NCI-H187 (cell line): ENCODE measurements around the gene PDK3.
A peak's percentile ranks its signal among the peaks of the same experiment; 100 is the strongest.

Source experiments
- DNase-seq, 2 experiments: peaks; one replicate each; lab custom pipeline; 2025; lab: John Stamatoyannopoulos, UW

The PDK3 gene

DNA sequence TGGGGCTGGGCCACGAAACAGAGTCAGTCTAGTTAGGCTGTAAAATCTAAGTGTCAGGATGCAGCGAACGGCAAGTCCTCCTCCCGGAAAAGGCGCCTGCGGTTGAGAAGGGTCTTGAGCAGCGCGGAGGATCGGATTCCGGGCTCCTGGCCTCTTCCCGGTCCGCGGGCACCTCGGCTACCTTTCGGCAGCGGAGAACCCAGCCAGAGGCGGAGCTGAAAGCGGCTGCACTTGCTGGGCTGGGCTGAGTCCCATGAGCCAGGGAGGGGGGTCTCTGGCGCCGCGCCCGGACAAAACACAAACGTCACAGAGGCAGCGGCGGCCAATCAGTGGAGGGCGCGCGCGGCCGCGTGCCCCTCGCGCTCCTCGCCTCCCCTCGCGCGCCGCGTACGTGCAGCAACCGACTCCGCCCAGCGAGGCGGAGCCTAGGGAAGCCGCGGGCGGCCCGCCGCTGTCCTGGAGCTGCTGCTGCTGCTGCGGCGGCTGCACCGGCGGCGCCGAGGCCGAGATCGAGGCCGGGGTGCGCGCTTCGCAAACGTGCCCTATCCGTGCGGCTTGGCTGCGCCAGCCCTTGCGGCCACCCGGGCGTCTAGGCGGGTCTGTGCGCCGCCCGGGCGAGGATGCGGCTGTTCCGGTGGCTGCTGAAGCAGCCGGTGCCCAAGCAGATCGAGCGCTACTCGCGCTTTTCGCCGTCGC, at the start of gene PDK3:
Gene PDK3, plus strand, starts transcription at position 451 of the 696 bp plus-strand sequence. Its CDS starts 170 bp downstream, at position 621.
- DNase-seq, result peak; percentile 47 to 71

DNA sequence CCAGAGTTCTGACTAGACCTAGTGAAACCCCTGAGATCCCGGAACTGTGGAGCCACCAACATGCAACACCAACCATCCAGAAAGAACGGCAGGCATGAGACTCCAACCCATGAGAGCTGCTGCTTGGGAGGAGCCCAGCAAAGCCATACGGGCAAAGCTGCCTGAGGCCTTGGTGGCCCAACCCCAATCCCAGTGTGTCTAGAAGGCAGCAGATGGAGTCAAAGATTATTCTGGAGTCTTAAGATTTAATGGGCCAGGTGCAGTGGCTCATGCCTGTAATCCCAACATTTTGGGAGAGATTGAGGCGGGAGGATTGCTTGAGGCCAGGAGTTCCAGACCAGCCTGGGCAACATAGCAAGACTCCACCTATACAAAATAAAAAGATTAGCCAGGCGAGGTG, 49.2 kb upstream of the PDK3 start:
- DNase-seq, result no peak

DNA sequence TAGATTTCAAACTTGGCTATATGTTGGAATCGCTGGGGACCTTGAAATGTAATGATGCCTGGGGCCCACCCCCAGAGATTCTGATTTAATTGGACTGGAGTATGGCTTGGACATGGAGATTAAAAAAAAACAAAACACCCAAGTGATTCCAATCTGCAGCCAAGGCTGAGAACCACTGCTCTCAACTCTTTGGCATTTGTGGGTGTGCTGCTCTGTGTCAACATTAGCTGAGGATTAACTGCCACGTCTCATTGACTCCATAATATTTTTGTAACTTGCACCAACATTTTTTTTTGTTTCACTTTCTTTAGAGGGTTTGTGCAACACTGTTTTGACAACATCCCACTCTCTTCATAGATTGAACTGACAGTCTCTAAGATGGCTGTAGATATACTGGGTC, 41.1 kb upstream of the PDK3 start:
- no peak for DNase-seq

DNA sequence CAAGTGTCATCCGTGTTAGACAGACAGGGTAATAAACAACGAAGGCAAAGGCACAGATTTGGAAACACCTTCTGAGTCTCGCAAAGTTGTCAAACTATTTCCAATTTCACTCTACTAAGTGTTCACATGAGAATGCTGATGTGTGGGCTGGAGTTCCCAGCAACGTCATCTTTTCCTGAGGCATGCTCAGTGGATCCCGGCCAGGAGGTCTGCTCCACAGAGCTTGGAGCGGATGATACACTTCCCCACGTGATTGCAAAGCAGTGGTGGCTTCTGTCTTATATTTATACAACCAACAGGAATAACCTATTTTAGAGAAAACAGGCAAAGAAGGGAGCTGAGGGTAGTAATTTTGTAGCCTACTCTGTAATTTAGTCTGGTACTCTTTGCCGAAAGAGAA, 40.1 kb upstream of the PDK3 start:
- DNase-seq, result no peak

DNA sequence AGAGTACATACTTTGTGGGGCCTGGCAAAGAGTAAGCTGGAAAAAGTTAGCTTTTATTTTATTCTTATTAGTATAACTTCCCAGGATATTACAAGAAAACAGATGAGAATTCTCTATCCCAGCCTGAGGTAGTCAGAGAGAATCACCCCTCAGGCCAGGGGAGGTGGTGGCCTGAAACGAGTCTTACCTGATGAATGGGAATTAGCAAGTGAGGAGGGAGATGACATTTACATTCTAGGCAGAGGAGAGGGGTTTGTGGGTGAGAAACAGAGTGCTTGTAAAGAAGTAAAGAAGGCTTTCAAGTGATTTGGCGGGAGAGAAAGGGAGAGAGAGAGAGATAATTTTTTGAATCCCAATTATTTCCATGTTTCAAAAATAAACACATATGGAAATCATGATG, 39.3 kb upstream of the PDK3 start:
- no peak for DNase-seq

DNA sequence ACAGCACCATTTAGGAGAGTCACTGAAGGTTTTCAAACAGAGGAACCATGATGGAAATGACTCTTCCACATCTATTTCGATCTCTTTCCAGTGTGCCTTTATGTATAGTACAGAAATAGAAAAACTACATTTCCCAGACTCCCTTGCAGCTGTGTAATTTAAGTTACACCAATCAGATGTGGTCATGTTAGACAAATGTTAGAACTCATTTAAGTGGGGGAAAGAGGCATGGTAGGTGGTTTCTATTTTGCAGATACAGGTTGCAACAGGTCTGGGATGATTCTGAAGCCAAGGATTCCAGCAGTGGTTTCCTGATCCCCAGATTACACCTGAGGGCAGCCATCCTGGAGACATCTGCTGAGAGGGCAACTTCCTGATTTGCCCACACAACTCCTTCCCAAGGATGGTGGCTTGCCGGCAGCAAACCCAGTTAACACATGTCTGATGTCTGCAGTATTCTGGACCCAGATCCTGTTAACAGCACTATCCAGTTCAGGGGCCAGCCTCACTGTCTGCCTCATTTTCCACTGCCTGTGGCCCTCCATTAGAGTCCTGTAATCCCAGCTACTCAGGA, 38.7 kb upstream of the PDK3 start:
- DNase-seq, result no peak

DNA sequence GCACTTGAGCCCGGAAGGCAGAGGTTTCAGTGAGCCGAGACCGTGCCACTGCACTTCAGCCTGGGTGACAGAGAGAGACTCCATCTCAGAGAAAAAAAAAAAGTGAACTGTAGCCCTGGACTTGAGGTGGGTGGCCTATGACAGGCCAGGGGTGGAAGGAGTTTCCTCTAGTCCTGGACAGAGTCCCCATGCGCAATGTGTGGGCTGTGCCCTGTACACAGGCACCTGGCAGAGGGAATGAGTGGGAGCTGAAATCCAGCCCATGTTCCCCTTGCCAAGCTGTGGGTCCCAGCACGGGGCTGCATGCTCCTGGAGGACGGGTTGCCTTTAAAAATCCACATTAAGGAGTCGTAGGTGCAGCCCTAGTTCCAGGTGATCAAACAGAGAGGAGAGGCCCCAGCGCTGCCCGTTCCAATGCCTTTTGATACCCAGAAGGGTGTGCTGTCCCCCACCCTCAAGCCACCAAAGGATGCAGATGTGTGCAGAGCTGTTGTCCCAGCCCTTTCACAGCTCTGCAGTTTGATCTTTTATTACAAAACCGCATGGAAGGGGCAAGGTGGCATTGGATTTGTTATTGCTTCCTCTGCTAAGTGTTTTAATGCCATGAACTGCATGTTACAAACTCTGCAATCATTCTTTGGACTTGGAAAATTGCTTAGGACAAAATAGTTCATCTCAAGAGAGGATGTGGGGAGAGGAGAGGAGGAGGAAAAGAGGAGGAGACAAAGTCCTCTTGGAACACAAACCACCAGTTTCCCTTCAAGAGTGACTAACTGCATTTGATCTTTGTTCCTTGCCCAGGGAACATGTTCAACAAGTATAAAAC, 38.0 kb upstream of the PDK3 start:
- no peak for DNase-seq

DNA sequence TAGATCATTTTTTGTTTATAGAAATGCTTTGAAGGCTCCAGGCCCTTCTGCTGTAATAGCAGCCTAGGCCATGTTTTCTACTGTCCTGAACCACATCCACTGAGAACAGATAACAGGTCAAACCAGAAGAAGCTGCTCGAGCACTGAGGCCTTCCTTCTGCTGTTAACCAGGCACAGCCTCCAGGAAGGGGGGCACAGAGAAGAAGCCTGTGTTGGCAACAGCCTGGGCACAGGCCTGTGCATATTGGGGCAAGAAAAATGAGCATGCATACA, 37.4 kb upstream of the PDK3 start:
- DNase-seq, result no peak

DNA sequence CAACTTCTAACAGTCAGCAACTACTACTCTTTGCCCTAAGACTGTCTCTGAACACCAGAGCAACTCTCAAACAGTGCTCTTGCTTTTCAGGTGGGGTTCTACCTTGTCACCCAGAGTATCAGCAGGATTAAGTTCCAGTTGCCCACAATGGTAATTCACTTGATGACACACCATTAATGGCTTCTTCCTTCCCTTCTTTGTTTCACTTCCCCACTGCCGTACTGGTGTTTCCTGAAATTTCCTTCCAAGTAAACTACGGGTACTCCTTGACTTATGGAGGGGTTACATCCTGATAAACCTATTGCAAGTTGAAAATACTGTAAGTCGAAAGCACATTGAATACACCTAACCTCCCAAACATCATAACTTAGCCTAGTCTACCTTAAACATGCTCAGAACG, 36.6 kb upstream of the PDK3 start:
- DNase-seq, result no peak

DNA sequence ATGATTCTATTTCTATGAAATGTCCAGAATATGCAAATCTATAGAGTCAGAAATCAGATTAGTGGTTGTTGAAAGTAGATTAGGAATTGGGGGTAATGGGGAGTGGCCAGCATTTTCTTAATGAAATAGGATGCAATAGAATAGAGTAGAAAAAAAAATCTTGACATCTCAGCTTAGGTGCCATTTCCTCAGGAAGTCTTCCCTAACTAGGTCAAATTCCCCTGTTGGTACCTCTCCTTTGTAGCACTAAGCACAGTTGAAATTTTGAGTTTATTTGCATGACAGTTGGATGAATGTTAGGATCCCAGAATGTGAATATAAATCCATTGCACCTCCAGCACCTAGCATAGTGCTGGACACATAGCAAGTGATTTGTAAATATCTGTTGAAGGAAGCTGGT, 30.0 kb upstream of the PDK3 start:
- no peak for DNase-seq

DNA sequence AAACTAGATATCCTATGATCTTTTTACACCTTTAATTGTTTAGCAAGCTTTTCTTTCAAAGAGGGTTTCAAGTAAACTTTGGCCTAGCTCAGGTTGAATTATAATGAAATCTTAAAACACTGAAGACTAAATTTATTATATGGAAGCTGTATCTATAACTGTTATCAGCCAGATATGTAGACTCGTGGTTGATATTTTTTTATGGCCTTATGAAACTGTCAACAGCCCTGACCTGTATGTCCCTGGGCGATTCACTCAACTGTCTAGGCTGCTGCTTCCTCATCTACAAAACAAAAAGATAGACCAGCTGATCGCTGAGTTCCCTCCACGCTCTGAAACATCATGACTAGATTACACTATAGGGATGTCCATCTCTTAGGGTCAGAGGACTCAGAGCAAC, 21.2 kb upstream of the PDK3 start:
- DNase-seq, result no peak

DNA sequence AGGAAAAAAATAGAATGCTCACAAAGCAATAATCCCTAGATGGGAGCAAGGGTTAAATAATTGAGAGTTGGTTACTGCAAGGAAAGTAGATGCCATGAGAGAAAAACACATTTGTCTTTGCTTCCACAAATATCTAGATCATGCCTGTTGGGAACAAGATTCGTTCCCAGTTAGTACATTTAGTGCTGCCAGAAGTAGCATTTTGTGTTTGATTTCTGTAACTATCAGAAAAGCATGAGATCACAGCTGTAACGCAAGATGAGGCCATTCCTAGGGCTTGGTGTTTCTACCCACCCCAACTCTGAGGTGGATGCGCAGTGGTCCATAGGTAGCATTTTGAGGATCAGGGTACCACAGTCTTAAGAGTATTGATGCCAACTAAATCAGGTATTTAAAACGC, 20.4 kb upstream of the PDK3 start:
- DNase-seq, result no peak

DNA sequence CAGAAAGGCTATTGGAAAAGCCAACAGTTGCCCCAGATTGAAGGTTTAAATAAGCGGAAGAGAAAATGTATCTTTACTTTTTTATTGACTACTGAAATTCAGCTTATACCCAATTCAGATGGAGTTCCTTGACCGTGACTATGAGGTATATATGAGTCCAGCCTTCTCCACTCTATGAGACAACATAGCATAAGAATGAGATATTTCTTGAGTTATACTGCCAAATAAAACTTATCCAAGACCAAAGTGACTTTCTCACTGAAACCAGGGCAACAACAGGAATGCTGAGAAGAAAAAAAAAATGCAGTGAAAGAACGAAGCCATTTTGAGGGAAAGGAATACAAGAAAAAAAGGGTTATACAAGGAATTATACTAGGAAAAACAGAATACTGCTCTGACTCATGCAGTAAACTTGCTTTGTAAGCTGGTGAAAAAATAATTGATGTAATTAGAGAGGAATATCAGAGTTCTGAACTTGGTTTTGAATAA, 16.3 kb upstream of the PDK3 start:
- DNase-seq, result no peak

DNA sequence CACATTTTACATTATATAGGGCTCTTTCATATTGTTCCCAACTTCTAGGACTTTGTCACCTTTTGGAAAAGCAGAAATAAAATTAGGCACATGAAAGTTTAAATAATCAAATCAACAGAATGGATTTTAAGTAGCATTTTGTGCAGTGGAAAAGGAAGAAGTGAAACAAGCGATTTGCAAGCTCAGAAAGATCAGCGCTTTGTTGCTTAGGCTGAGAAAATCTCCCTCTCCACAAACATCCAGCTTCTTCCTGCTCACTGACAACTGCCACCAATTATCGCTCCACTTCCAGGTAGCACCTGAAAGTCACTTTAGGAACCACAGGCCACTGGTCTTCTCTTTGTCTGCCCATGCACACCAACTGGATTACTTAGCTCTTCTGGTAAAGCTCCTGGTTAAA, 2.0 kb upstream of the PDK3 start:
- DNase-seq, result no peak

DNA sequence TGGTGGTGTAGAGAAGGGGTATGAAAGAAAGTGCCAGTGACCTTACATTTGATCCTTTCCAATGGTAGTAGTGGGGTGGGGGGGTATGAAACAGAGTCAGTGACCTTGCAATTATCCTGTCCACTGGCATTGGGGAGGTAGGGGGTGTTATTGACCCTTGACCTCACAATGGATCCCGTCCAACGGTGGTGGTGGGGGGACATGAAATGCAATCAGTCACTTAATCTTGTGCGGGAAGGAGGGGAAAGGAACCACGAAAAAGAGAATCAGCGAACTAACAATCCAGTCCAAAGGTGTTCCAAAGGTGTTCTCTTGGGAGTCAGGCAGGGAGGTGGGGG, 619 bp upstream of the PDK3 start:
- DNase-seq, result no peak

DNA sequence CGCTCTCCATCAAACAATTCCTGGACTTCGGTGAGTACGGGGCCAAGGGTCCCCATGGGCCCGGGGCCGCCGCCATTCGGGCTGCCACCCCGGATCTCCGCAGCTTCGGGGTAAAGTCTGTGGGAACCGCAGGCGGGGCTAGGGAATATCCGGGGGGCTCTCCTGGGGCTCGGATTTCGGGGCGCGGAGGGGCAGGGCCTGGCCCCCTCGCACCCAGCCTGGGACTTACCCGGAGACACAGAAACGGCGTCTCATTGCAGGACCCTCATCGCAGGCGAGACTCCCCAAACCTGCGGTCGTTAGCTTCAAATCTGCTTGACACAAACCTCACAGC, 413 bp downstream of the PDK3 start:
- DNase-seq, result no peak

DNA sequence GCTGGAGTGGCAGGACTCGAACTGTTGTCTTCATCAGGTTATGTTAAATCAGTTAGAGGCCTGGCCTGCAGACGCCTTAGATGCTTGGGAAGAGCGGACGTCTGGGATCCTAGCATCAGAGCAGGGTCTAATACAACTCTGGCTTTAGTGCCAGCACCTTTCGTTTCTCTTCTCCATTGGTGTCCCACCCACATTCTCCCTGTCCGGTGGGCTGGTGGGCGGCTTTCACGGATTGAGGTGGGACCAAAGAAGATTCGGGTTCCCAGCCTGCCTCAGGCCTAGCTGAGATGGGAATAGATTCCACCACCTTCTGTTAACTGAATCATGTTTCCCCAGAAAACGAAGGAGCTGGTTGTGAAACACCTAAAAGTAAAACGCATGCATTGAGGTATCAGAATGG, 939 bp downstream of the PDK3 start:
- no peak for DNase-seq

DNA sequence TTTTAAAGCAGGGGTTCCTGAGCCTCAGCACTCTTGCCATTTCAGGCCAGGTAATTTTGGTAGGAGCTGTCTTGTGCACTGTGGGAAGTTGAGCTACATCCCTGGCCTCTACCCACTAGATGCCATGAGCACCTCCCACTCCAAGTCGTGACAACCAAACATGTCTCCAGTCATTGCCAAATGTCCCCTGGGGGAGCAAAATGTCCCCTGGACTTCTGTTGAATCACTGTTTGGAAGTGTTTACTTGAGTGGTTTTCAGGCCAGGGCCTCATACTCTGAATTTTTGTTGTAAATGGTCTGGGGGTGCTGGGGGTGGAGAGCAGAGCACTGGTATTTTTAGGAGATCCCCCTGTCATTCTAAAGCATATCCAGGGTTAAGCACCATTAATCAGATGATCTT, 3.2 kb downstream of the PDK3 start:
- no peak for DNase-seq

DNA sequence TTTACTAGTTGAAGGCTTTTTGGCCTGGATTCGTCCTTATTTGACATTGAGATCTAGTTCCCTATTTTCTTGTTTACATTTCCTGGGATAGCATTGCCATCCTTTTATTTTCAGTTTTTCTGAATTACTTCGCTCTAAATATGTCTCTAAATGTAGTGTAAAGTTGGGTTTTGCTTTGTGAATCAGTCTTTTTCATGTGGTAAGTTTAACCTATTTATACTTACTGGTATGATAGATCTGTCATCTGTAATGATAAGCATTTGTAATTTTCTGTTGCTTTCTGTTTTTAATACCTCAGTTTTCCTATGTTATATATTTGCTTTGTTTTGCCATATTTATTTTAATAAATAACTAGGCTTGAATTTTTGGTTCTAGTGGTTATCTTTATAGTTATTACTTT, 6.7 kb downstream of the PDK3 start:
- no peak for DNase-seq

DNA sequence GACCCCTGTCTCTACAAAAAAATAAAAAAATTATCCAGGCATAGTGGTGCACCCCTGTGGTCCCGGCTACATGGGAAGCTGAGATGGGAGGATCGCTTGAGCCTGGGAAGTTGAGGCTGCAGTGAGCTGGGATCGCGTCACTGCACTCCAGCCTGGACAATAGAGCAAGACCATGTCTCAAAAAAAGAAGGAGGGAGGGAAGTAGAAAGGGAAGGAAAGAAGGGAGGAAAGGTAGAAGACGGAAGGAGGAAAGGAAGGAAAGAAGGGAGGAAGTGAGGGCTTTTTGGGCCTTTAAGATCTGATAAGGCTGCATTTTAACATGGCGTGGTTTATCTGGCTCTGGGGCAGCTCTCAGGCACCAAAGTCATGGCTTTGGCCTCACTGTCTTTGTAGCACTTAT, 10.4 kb downstream of the PDK3 start:
- no peak for DNase-seq

DNA sequence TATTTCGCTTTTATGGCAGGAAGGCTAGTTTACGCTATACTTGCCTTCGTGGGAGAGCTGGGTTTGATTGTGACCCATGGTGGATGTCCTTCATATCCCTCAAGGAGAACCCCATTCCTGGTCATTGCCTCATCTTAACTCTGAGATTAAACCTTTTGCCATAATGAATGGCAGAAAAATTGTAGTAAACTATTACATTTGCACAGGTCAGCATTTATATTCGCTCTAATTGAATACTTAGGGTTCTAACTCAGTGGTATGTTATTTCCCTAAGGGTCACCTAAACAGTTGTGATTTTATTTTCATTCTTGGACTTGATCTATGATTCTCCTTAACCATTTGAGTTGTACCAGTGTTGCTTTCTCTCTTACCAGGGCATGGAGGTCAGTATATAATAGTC, 13.4 kb downstream of the PDK3 start:
- DNase-seq, result no peak

DNA sequence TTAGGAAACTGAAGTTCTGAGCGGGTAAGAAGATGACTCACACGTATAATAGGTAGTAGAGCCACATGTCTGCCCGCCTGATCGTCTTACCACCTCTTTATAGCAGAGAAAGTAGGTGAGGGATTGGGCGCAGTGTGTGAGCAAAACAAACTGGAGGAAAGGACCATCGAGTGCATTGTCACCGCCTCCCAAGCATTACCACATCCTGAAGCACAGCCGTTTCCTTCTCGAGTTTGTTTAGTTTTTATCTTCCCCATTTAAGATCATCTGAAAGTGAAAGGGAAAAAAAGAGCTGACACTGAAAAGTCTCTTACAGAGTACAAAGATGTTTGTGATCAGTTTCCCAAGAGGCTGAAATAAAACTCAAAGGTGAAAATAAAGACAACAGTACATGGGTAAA, 14.8 kb downstream of the PDK3 start:
- DNase-seq, result no peak

DNA sequence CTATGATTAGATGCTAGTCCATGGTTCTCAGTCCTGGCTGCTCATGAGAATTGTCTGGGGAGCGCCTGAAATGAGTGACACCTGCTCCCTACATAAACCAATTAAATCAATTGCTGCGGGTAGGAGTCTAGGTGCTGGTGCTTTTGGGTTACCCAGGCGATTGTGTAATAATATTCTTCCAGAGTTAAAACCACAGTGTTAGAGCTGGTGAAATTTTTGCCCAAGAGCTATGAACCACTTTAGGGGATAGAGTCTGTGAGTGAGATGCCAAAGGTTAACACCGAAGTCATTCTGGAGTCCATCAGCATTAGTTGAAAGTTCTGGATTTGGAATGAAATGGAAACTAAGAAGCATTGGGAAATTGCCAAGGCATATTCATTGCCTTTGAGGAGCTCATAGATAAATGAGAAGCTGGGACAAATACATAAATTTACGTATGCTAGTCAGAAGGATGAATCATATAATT, 15.3 kb downstream of the PDK3 start:
- DNase-seq, result no peak
